Measurements from ENCODE around the gene MAP2K5.

MAP2K5 gene

GRCh38 chr15:67641453-67641852, 99.0 kb downstream of the MAP2K5 start:
- Histone ChIP-seq H3K27me3 (replicated peaks; ENCODE audit: control insufficient read depth, insufficient read depth, low read length) (no peaks in the 10 kb centered on the region), H3K36me3 (ENCODE audit: control insufficient read depth, insufficient read depth, low read length) (no peaks in the 10 kb centered on the region), H3K4me3 (replicated peaks; ENCODE audit: low read depth, low read length) (no peak overlapping the region)
- no peak for DNase-seq (ENCODE audit: extremely low read depth, insufficient read length)
- TF ChIP-seq CTCF (IDR thresholded peaks at IDR 0.05; ENCODE audit: insufficient read depth, low read length, poor library complexity, severe bottlenecking): no peak

- DNase-seq (ENCODE audit: extremely low read depth, insufficient read length): no peak
- no peak for TF ChIP-seq CTCF (IDR thresholded peaks at IDR 0.05; ENCODE audit: insufficient read depth, low read length, poor library complexity, severe bottlenecking)
- Histone ChIP-seq H3K27me3 (replicated peaks; ENCODE audit: control insufficient read depth, insufficient read depth, low read length) (no peaks in the 10 kb centered on the region), H3K4me3 (replicated peaks; ENCODE audit: low read depth, low read length) (no peak overlapping the region), H3K36me3 (ENCODE audit: control insufficient read depth, insufficient read depth, low read length) (no peaks in the 10 kb centered on the region; the same call in 1 of the 2 replicates)
Measured at GRCh38 chr15:67646847-67647246, 104.3 kb downstream of the MAP2K5 start.

GRCh38 chr15:67652586-67652985, 110.1 kb downstream of the MAP2K5 start:
- no peaks in the 10 kb centered on the region for H3K27me3 ChIP-seq (replicated peaks; ENCODE audit: control insufficient read depth, insufficient read depth, low read length)
- H3K36me3 ChIP-seq (ENCODE audit: control insufficient read depth, insufficient read depth, low read length): no peaks in the 10 kb centered on the region; the same call in 1 of the 2 replicates
- no peak for DNase-seq (ENCODE audit: extremely low read depth, insufficient read length)
- no peak for TF ChIP-seq CTCF (IDR thresholded peaks at IDR 0.05; ENCODE audit: insufficient read depth, low read length, poor library complexity, severe bottlenecking)
- H3K4me3 ChIP-seq (replicated peaks; ENCODE audit: low read depth, low read length): no peak overlapping the region

GRCh38 chr15:67660446-67660845, 117.9 kb downstream of the MAP2K5 start:
- Histone ChIP-seq H3K4me3 (replicated peaks; ENCODE audit: low read depth, low read length) (no peak overlapping the region), H3K36me3 (ENCODE audit: control insufficient read depth, insufficient read depth, low read length) (no peaks in the 10 kb centered on the region; the same call in 1 of the 2 replicates), H3K27me3 (replicated peaks; ENCODE audit: control insufficient read depth, insufficient read depth, low read length) (no peaks in the 10 kb centered on the region)
- no peak for TF ChIP-seq CTCF (IDR thresholded peaks at IDR 0.05; ENCODE audit: insufficient read depth, low read length, poor library complexity, severe bottlenecking)
- no peak for DNase-seq (ENCODE audit: extremely low read depth, insufficient read length)

GRCh38 chr15:67660874-67661606, 118.5 kb downstream of the MAP2K5 start:
- no peaks in the 10 kb centered on the region for H3K27me3 ChIP-seq (replicated peaks; ENCODE audit: control insufficient read depth, insufficient read depth, low read length)
- no peaks in the 10 kb centered on the region; the same call in 1 of the 2 replicates for H3K36me3 ChIP-seq (ENCODE audit: control insufficient read depth, insufficient read depth, low read length)
- TF ChIP-seq CTCF (IDR thresholded peaks at IDR 0.05; ENCODE audit: insufficient read depth, low read length, poor library complexity, severe bottlenecking): no peak
- H3K4me3 ChIP-seq (replicated peaks; ENCODE audit: low read depth, low read length): no peak overlapping the region
- no peak for DNase-seq (ENCODE audit: extremely low read depth, insufficient read length)
